K562 (cell line): Measurements from ENCODE around the gene ARMC7. TPM values are rescaled to one million over a fixed set of nuclear protein-coding genes. Genes with fewer than 3 reads are reported as not detected.

Experiments
- BDP1 ChIP-seq: IDR thresholded peaks from 3 replicates; pipeline ENCODE4 v1.6.1; 2011; ENCODE audit not compliant: insufficient read length, insufficient read depth
- EP300 ChIP-seq: IDR thresholded peaks from 2 replicates; pipeline ENCODE4 v1.6.1; 2012; ENCODE audit warnings: low read length, improper control_type of control experiment
- EZH2 ChIP-seq: IDR thresholded peaks from 2 replicates; pipeline ENCODE4 v1.6.1; 2012; ENCODE audit warnings: low read depth, mild to moderate bottlenecking, inconsistent platforms, low read length, borderline replicate concordance
- HNRNPK ChIP-seq: fragments of 200-400 bp; formaldehyde crosslinking; IDR thresholded peaks from one replicate; pipeline ENCODE4 v1.6.1; 2018; ENCODE audit warnings: mild to moderate bottlenecking, low read depth, low read length; ENCODE audit not compliant: poor library complexity, severe bottlenecking
- NFRKB ChIP-seq: fragments of 450-650 bp; IDR thresholded peaks from 2 replicates; pipeline ENCODE4 v1.6.1; 2016; ENCODE audit warnings: low read depth
- POLR3A ChIP-seq: IDR thresholded peaks from 2 replicates; pipeline ENCODE4 v1.6.1; 2011; ENCODE audit warnings: borderline replicate concordance, mild to moderate bottlenecking, moderate library complexity; ENCODE audit not compliant: insufficient read length, insufficient read depth; ENCODE audit errors: extremely low read depth
- RFX1 ChIP-seq: fragments of 450-650 bp; IDR thresholded peaks from 2 replicates; pipeline ENCODE4 v1.6.1; 2016; ENCODE audit warnings: mild to moderate bottlenecking, moderate library complexity
- SAFB ChIP-seq: fragments of 200-400 bp; formaldehyde crosslinking; IDR thresholded peaks from 2 replicates; pipeline ENCODE4 v1.6.1; 2017; ENCODE audit warnings: low read depth, low read length, borderline replicate concordance
- SMARCE1 ChIP-seq: fragments of 450-650 bp; IDR thresholded peaks from 2 replicates; pipeline ENCODE4 v1.7.1; 2016; ENCODE audit warnings: mild to moderate bottlenecking
- ZNF121 ChIP-seq: sonication (generic); formaldehyde crosslinking; conservative IDR thresholded peaks from 2 replicates; pipeline ENCODE4 v1.8.0; 2022; ENCODE audit warnings: missing genetic modification reagents
- ZNF764 ChIP-seq: fragments of 250-450 bp; sonication (Bioruptor Pico); IDR thresholded peaks from 2 replicates; pipeline ENCODE4 v1.4.0; 2020; ENCODE audit warnings: low read depth, mild to moderate bottlenecking, moderate library complexity
- polyA plus RNA-seq, 8 experiments: library from polyadenylated mRNA; depleted of rRNA in 4 of 8; stranded (reverse) in 5 of 8; unstranded in 3 of 8; fragments of >200 nt; fragmentation: Nextera tagmentation in 2 of 8; fragmentation: Illumina TruSeq in 1 of 8; extraction: Ambion mirVana in 2 of 8; extraction: Trizol in 1 of 8; gene quantifications; 2 replicates each; pipeline versions ENCODE4 v1.2.1 to v1.2.3, GENCODE V29; 2011 to 2014; ENCODE audit warnings: inconsistent platforms in 1 of 8, missing spikeins in 1 of 8
- total RNA-seq, 7 experiments: library from RNA; depleted of rRNA in 6 of 7; stranded (reverse); fragments of >200 nt in 6 of 7; fragmentation: Illumina TruSeq in 2 of 7; extraction: Trizol in 2 of 7; gene quantifications; 2 replicates each; pipeline versions ENCODE4 v1.2.1 to v1.2.3, GENCODE V29; 2011 to 2021; ENCODE audit warnings: low replicate concordance in 1 of 7
- TF ChIP-seq, protein P1 (sequence below): fragments of 250-450 bp; sonication (Bioruptor Pico); IDR thresholded peaks from 2 replicates; pipeline ENCODE4 v1.5.0; 2022; ENCODE audit warnings: mild to moderate bottlenecking
- TF ChIP-seq, protein P2 (sequence below): fragments of 450-650 bp; formaldehyde crosslinking; IDR thresholded peaks from 2 replicates; pipeline ENCODE4 v1.4.0; 2020; ENCODE audit warnings: mild to moderate bottlenecking, moderate library complexity
- TF ChIP-seq, protein P3 (sequence below), 2 experiments: fragments of 450-650 bp in 1 of 2; sonication (generic) in 1 of 2; formaldehyde crosslinking; conservative IDR thresholded peaks; 2 replicates each; pipeline versions ENCODE4 v1.4.0 to v1.8.1; 2020 to 2022; ENCODE audit warnings: mild to moderate bottlenecking in 1 of 2, missing genetic modification reagents in 1 of 2
- TF ChIP-seq, protein P4 (sequence below), 2 experiments: IDR thresholded peaks in 1 of 2; conservative IDR thresholded peaks in 1 of 2; 2 replicates each; pipeline ENCODE4 v1.6.1; 2016; ENCODE audit warnings: low read depth in 2 of 2, mild to moderate bottlenecking in 1 of 2, missing compliant biosample characterization in 1 of 2, missing genetic modification characterization in 1 of 2, moderate library complexity in 1 of 2

ARMC7 gene
- total and polyA plus RNA-seq, 9 of the 15 experiments (the other 6 are each of a cell fraction or from before 2014, with no cell fraction given) = 1.4 to 15.2 (median 5.9) TPM

DNA sequence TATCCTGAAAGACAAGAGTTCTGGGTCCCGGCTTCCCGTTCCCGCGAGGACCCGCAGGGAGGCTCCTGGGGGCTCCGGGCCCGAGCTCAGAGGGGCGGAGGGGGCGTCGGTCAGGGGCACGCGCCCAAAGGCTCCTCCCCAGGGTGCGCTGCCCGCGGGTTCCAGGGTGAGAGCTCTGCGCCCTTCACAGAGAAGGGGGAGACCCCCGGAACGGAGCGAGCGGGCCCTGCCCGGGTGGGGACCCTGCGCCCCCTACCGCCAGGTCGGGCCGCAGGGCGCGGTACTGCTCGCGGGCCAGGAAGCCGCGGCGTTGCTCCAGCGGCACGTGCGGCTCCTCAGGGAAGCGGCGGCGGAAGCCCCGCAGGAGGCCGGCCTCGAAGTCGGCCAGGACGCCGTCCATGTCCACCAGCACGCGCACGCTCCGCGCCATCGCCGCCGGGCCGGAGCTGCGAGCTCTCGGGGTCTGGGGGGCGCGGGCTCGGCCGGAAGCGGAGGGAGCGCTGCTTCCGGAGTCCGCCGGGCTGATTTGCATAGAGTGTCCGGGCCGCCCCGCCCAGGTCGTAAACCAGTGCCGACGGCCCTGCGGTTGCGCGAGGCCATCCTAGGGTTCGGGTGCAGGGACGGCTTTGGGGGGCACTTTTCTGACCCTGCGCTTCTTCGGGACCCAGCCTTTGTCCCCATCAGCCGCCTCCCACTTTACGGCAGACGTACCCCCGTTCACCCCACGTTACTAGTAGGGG, 21.7 kb downstream of the ARMC7 start, which contains the start of gene NT5C (continued):
- TF ChIP-seq, protein P1, sequence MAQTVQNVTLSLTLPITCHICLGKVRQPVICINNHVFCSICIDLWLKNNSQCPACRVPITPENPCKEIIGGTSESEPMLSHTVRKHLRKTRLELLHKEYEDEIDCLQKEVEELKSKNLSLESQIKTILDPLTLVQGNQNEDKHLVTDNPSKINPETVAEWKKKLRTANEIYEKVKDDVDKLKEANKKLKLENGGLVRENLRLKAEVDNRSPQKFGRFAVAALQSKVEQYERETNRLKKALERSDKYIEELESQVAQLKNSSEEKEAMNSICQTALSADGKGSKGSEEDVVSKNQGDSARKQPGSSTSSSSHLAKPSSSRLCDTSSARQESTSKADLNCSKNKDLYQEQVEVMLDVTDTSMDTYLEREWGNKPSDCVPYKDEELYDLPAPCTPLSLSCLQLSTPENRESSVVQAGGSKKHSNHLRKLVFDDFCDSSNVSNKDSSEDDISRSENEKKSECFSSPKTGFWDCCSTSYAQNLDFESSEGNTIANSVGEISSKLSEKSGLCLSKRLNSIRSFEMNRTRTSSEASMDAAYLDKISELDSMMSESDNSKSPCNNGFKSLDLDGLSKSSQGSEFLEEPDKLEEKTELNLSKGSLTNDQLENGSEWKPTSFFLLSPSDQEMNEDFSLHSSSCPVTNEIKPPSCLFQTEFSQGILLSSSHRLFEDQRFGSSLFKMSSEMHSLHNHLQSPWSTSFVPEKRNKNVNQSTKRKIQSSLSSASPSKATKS (CRISPR knock-in tag) = no peak
- TF ChIP-seq EZH2 = no peak
- no peak for TF ChIP-seq SMARCE1
- TF ChIP-seq ZNF764 (CRISPR knock-in tag) = 0 out of 2 replicates have a peak, but pooled peaks have one; percentile 31
- no peak for TF ChIP-seq ZNF121 (CRISPR knock-in tag)
- TF ChIP-seq, protein P2, sequence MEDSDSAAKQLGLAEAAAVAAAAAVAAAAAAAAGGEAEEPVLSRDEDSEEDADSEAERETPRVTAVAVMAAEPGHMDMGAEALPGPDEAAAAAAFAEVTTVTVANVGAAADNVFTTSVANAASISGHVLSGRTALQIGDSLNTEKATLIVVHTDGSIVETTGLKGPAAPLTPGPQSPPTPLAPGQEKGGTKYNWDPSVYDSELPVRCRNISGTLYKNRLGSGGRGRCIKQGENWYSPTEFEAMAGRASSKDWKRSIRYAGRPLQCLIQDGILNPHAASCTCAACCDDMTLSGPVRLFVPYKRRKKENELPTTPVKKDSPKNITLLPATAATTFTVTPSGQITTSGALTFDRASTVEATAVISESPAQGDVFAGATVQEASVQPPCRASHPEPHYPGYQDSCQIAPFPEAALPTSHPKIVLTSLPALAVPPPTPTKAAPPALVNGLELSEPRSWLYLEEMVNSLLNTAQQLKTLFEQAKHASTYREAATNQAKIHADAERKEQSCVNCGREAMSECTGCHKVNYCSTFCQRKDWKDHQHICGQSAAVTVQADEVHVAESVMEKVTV = no peak
- TF ChIP-seq, protein P3, sequence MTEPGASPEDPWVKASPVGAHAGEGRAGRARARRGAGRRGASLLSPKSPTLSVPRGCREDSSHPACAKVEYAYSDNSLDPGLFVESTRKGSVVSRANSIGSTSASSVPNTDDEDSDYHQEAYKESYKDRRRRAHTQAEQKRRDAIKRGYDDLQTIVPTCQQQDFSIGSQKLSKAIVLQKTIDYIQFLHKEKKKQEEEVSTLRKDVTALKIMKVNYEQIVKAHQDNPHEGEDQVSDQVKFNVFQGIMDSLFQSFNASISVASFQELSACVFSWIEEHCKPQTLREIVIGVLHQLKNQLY (CRISPR knock-in tag; conservative IDR thresholded peaks at IDR 0.05) = 0 out of 4 replicates have a peak, but pooled peaks of 1 of the 2 experiments have one; percentile 26
- no peak for TF ChIP-seq BDP1
- TF ChIP-seq SAFB = no peak
- no peak for TF ChIP-seq EP300
- TF ChIP-seq RFX1 = no peak
- TF ChIP-seq POLR3A = no peak
- no peak for TF ChIP-seq HNRNPK
- TF ChIP-seq NFRKB = no peak
- TF ChIP-seq, protein P4, sequence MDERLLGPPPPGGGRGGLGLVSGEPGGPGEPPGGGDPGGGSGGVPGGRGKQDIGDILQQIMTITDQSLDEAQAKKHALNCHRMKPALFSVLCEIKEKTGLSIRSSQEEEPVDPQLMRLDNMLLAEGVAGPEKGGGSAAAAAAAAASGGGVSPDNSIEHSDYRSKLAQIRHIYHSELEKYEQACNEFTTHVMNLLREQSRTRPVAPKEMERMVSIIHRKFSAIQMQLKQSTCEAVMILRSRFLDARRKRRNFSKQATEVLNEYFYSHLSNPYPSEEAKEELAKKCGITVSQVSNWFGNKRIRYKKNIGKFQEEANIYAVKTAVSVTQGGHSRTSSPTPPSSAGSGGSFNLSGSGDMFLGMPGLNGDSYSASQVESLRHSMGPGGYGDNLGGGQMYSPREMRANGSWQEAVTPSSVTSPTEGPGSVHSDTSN (CRISPR knock-in tag; IDR thresholded peaks at IDR 0.05; ENCODE audit: low read depth) = no peak
- TF ChIP-seq, protein P4 (tag; conservative IDR thresholded peaks at IDR 0.05; ENCODE audit: low read depth) = no peak
